HepG2 (cell line): ENCODE data around the gene GTF2A1. TPM values are rescaled to one million over a fixed set of nuclear protein-coding genes. Genes with fewer than 3 reads are reported as not detected.

ENCODE experiments used
- AGO1 ChIP-seq: fragments of 200-400 bp; formaldehyde crosslinking; IDR thresholded peaks from 2 replicates; pipeline ENCODE4 v1.6.1; 2017; ENCODE audit warnings: mild to moderate bottlenecking, low read depth, low read length, moderate library complexity; ENCODE audit not compliant: poor library complexity, severe bottlenecking
- HCFC1 ChIP-seq: fragments of 150-350 bp; IDR thresholded peaks from 2 replicates; pipeline ENCODE4 v1.6.1; 2014; ENCODE audit warnings: low read depth, low read length
- NCOA2 ChIP-seq: sonication (generic); formaldehyde crosslinking; IDR thresholded peaks from 2 replicates; pipeline ENCODE4 v1.8.0; 2022; ENCODE audit warnings: inconsistent platforms
- NCOA5 ChIP-seq: sonication (generic); formaldehyde crosslinking; IDR thresholded peaks from 2 replicates; pipeline ENCODE4 v1.4.0; 2020; ENCODE audit warnings: missing genetic modification reagents
- NKX3-1 ChIP-seq: sonication (generic); formaldehyde crosslinking; IDR thresholded peaks from 2 replicates; pipeline ENCODE4 v1.5.0; 2020; ENCODE audit warnings: missing genetic modification reagents
- SNRNP70 ChIP-seq: fragments of 200-400 bp; formaldehyde crosslinking; IDR thresholded peaks from 2 replicates; pipeline ENCODE4 v1.6.1; 2017; ENCODE audit warnings: mild to moderate bottlenecking, low read depth, low read length, moderate library complexity
- ZBTB8A ChIP-seq: sonication (generic); formaldehyde crosslinking; IDR thresholded peaks from 2 replicates; pipeline ENCODE4 v1.4.0; 2020; ENCODE audit warnings: mild to moderate bottlenecking, low read depth, missing genetic modification reagents, borderline replicate concordance
- ZNF468 ChIP-seq: sonication (generic); formaldehyde crosslinking; IDR thresholded peaks from 2 replicates; pipeline ENCODE4 v1.8.0; 2022; ENCODE audit warnings: mild to moderate bottlenecking, moderate library complexity, missing genetic modification reagents
- ZNF501 ChIP-seq: sonication (generic); formaldehyde crosslinking; IDR thresholded peaks from 2 replicates; pipeline ENCODE4 v1.5.1; 2020; ENCODE audit warnings: mild to moderate bottlenecking, moderate library complexity, missing genetic modification reagents
- ZNF567 ChIP-seq: sonication (generic); formaldehyde crosslinking; IDR thresholded peaks from 2 replicates; pipeline ENCODE4 v1.8.1; 2023; ENCODE audit warnings: mild to moderate bottlenecking, missing genetic modification reagents, borderline replicate concordance
- ZNF75D ChIP-seq: sonication (generic); formaldehyde crosslinking; IDR thresholded peaks from 2 replicates; pipeline ENCODE4 v1.8.1; 2023; ENCODE audit warnings: missing genetic modification reagents, mild to moderate bottlenecking, borderline replicate concordance
- ZZZ3 ChIP-seq: sonication (generic); formaldehyde crosslinking; IDR thresholded peaks from 2 replicates; pipeline ENCODE4 v1.4.0; 2020; ENCODE audit warnings: missing genetic modification reagents, mild to moderate bottlenecking, borderline replicate concordance
- polyA plus RNA-seq, 8 experiments: library from polyadenylated mRNA; depleted of rRNA in 3 of 8; stranded (reverse) in 7 of 8; unstranded in 1 of 8; fragments of >200 nt; fragmentation: Illumina TruSeq in 4 of 8; extraction: Trizol in 4 of 8; gene quantifications; 2 replicates each; pipeline versions ENCODE4 v1.2.1 to v1.2.3, GENCODE V29; 2011 to 2016; ENCODE audit warnings: low read depth in 4 of 8, missing spikeins in 1 of 8, mixed read lengths in 1 of 8; ENCODE audit not compliant: insufficient read depth in 1 of 8
- total RNA-seq, 5 experiments: library from RNA; depleted of rRNA; stranded (reverse); fragments of >200 nt; fragmentation: Illumina TruSeq; extraction: Trizol; gene quantifications; 2 replicates each; pipeline ENCODE4 v1.2.3, GENCODE V29; 2016; ENCODE audit warnings: low read depth in 1 of 5
- TF ChIP-seq, protein P1 (sequence below): sonication (generic); formaldehyde crosslinking; IDR thresholded peaks from 2 replicates; pipeline ENCODE4 v1.4.0; 2020; ENCODE audit warnings: missing genetic modification reagents
- TF ChIP-seq, protein P2 (sequence below): sonication (generic); formaldehyde crosslinking; IDR thresholded peaks from 2 replicates; pipeline ENCODE4 v1.8.0; 2023; ENCODE audit warnings: mild to moderate bottlenecking, missing genetic modification reagents
- TF ChIP-seq, protein P3 (sequence below): sonication (generic); formaldehyde crosslinking; IDR thresholded peaks from 2 replicates; pipeline ENCODE4 v1.4.0; 2020; ENCODE audit warnings: missing genetic modification reagents
- TF ChIP-seq, protein P4 (sequence below): IDR thresholded peaks from 2 replicates; pipeline ENCODE4 v1.6.1; 2016; ENCODE audit warnings: mild to moderate bottlenecking
- TF ChIP-seq, protein P5 (sequence below): sonication (generic); formaldehyde crosslinking; IDR thresholded peaks from 2 replicates; pipeline ENCODE4 v1.5.0; 2020; ENCODE audit warnings: missing genetic modification reagents
- TF ChIP-seq, protein P6 (sequence below): IDR thresholded peaks from 2 replicates; pipeline ENCODE4 v1.6.1; 2016; ENCODE audit warnings: low read depth

GTF2A1 gene
- total and polyA plus RNA-seq, 2 of the 13 experiments (the other 11 are each of a cell fraction or from before 2014, with no cell fraction given): 14.9 to 17.5 TPM

GRCh38 chr14:81165188-81165587 is 55.6 kb downstream of the GTF2A1 start (continued):
- TF ChIP-seq, protein P1, sequence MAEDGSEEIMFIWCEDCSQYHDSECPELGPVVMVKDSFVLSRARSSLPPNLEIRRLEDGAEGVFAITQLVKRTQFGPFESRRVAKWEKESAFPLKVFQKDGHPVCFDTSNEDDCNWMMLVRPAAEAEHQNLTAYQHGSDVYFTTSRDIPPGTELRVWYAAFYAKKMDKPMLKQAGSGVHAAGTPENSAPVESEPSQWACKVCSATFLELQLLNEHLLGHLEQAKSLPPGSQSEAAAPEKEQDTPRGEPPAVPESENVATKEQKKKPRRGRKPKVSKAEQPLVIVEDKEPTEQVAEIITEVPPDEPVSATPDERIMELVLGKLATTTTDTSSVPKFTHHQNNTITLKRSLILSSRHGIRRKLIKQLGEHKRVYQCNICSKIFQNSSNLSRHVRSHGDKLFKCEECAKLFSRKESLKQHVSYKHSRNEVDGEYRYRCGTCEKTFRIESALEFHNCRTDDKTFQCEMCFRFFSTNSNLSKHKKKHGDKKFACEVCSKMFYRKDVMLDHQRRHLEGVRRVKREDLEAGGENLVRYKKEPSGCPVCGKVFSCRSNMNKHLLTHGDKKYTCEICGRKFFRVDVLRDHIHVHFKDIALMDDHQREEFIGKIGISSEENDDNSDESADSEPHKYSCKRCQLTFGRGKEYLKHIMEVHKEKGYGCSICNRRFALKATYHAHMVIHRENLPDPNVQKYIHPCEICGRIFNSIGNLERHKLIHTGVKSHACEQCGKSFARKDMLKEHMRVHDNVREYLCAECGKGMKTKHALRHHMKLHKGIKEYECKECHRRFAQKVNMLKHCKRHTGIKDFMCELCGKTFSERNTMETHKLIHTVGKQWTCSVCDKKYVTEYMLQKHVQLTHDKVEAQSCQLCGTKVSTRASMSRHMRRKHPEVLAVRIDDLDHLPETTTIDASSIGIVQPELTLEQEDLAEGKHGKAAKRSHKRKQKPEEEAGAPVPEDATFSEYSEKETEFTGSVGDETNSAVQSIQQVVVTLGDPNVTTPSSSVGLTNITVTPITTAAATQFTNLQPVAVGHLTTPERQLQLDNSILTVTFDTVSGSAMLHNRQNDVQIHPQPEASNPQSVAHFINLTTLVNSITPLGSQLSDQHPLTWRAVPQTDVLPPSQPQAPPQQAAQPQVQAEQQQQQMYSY (CRISPR knock-in tag): no peak
- TF ChIP-seq NCOA5: no peak
- TF ChIP-seq, protein P2, sequence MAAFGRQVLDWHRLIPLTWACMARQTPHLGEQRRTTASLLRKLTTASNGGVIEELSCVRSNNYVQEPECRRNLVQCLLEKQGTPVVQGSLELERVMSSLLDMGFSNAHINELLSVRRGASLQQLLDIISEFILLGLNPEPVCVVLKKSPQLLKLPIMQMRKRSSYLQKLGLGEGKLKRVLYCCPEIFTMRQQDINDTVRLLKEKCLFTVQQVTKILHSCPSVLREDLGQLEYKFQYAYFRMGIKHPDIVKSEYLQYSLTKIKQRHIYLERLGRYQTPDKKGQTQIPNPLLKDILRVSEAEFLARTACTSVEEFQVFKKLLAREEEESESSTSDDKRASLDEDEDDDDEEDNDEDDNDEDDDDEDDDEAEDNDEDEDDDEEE (CRISPR knock-in tag): no peak
- TF ChIP-seq NCOA2 (CRISPR knock-in tag): no peak; the same call in 1 of the 2 replicates
- TF ChIP-seq, protein P3, sequence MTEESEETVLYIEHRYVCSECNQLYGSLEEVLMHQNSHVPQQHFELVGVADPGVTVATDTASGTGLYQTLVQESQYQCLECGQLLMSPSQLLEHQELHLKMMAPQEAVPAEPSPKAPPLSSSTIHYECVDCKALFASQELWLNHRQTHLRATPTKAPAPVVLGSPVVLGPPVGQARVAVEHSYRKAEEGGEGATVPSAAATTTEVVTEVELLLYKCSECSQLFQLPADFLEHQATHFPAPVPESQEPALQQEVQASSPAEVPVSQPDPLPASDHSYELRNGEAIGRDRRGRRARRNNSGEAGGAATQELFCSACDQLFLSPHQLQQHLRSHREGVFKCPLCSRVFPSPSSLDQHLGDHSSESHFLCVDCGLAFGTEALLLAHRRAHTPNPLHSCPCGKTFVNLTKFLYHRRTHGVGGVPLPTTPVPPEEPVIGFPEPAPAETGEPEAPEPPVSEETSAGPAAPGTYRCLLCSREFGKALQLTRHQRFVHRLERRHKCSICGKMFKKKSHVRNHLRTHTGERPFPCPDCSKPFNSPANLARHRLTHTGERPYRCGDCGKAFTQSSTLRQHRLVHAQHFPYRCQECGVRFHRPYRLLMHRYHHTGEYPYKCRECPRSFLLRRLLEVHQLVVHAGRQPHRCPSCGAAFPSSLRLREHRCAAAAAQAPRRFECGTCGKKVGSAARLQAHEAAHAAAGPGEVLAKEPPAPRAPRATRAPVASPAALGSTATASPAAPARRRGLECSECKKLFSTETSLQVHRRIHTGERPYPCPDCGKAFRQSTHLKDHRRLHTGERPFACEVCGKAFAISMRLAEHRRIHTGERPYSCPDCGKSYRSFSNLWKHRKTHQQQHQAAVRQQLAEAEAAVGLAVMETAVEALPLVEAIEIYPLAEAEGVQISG (CRISPR knock-in tag): no peak
- no peak for TF ChIP-seq ZNF468 (CRISPR knock-in tag)
- no peak for TF ChIP-seq ZNF501
- no peak for TF ChIP-seq SNRNP70
- TF ChIP-seq, protein P4, sequence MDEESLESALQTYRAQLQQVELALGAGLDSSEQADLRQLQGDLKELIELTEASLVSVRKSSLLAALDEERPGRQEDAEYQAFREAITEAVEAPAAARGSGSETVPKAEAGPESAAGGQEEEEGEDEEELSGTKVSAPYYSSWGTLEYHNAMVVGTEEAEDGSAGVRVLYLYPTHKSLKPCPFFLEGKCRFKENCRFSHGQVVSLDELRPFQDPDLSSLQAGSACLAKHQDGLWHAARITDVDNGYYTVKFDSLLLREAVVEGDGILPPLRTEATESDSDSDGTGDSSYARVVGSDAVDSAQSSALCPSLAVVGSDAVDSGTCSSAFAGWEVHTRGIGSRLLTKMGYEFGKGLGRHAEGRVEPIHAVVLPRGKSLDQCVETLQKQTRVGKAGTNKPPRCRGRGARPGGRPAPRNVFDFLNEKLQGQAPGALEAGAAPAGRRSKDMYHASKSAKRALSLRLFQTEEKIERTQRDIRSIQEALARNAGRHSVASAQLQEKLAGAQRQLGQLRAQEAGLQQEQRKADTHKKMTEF (CRISPR knock-in tag): no peak
- TF ChIP-seq ZNF567 (CRISPR knock-in tag): no peak
- TF ChIP-seq, protein P5, sequence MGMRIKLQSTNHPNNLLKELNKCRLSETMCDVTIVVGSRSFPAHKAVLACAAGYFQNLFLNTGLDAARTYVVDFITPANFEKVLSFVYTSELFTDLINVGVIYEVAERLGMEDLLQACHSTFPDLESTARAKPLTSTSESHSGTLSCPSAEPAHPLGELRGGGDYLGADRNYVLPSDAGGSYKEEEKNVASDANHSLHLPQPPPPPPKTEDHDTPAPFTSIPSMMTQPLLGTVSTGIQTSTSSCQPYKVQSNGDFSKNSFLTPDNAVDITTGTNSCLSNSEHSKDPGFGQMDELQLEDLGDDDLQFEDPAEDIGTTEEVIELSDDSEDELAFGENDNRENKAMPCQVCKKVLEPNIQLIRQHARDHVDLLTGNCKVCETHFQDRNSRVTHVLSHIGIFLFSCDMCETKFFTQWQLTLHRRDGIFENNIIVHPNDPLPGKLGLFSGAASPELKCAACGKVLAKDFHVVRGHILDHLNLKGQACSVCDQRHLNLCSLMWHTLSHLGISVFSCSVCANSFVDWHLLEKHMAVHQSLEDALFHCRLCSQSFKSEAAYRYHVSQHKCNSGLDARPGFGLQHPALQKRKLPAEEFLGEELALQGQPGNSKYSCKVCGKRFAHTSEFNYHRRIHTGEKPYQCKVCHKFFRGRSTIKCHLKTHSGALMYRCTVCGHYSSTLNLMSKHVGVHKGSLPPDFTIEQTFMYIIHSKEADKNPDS (CRISPR knock-in tag): no peak
- TF ChIP-seq, protein P6, sequence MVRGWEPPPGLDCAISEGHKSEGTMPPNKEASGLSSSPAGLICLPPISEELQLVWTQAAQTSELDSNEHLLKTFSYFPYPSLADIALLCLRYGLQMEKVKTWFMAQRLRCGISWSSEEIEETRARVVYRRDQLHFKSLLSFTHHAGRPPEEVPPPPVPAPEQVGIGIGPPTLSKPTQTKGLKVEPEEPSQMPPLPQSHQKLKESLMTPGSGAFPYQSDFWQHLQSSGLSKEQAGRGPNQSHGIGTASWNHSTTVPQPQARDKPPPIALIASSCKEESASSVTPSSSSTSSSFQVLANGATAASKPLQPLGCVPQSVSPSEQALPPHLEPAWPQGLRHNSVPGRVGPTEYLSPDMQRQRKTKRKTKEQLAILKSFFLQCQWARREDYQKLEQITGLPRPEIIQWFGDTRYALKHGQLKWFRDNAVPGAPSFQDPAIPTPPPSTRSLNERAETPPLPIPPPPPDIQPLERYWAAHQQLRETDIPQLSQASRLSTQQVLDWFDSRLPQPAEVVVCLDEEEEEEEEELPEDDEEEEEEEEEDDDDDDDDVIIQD (CRISPR knock-in tag): no peak
- no peak for TF ChIP-seq HCFC1
- TF ChIP-seq ZBTB8A (CRISPR knock-in tag): no peak
- no peak for TF ChIP-seq NKX3-1 (CRISPR knock-in tag)
- no peak for TF ChIP-seq ZZZ3 (CRISPR knock-in tag)
- no peak for TF ChIP-seq ZNF75D (CRISPR knock-in tag)
- TF ChIP-seq AGO1: no peak
